ENCODE data around the gene FTCDNL1.

Gene FTCDNL1

DNA sequence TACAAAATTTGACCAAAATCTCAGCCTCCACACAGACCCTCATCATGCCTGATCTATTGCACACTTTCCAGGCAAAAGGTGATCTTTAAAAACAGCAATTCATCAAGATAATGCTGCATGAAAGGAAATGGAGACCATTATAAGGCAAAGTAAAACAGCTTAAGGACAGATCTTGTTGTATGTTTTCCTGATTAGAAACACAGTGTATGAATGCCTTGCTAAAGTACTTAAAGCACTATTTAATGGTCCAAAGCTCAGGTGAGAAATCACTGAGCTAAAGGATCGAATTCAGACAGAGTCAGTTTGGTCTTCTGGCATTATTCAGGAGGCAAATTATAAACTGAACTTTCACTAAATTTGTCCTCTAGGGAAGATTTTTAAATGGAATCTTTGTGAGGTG lies 18.7 kb upstream of the FTCDNL1 start:
- no peak overlapping the region for H2BK120ac ChIP-seq (ENCODE audit: low read depth, low read length)
- no peak overlapping the region for H2AFZ ChIP-seq (ENCODE audit: low read depth, low read length)
- H2AK5ac ChIP-seq (ENCODE audit: low read length, severe bottlenecking), result no peak overlapping the region
- no peak overlapping the region for H3K14ac ChIP-seq (ENCODE audit: low read length in 2 of 2)
- H3K4me2 ChIP-seq (ENCODE audit: low read length, poor library complexity, severe bottlenecking), result no peak overlapping the region
- H3K4ac ChIP-seq (ENCODE audit: low read depth in 1 of 2, low read length in 2 of 2), result no peak overlapping the region
- peaks cover 0 to 4% of the 10 kb centered on the region in 2 experiments for H3K27me3 ChIP-seq (ENCODE audit: control insufficient read depth in 1 of 2, insufficient read depth in 1 of 2, low read length in 2 of 2)
- no peaks in the 10 kb centered on the region for H3K4me1 ChIP-seq (ENCODE audit: control insufficient read depth, insufficient read depth, low read depth, low read length)
- no peak overlapping the region for H2BK12ac ChIP-seq (ENCODE audit: low read length in 2 of 2)
- no peaks in the 10 kb centered on the region for H3K79me1 ChIP-seq (replicated peaks; ENCODE audit: low read length, poor library complexity, severe bottlenecking)
- no peak for DNase-seq
- H3K4me3 ChIP-seq (ENCODE audit: insufficient read depth in 1 of 2, low read depth in 1 of 2, low read length in 2 of 2), result no peak overlapping the region
- WGBS, result 78% methylated on average over 1 of the region's 1 CpG
- no peak overlapping the region for H3K18ac ChIP-seq (ENCODE audit: low read depth in 1 of 2, low read length in 2 of 2)
- H3K23ac ChIP-seq (ENCODE audit: low read length in 2 of 2), result no peak overlapping the region
- no peak overlapping the region for H4K8ac ChIP-seq (ENCODE audit: low read length)
- H4K91ac ChIP-seq (ENCODE audit: low read length), result no peak overlapping the region
- peaks cover 9% of the 10 kb centered on the region for H3K9me3 ChIP-seq (ENCODE audit: control insufficient read depth, low read length)
- H3K27ac ChIP-seq (ENCODE audit: low read length, poor library complexity, severe bottlenecking), result no peak overlapping the region
- H3K9ac ChIP-seq (ENCODE audit: low read length), result no peak overlapping the region
- no peaks in the 10 kb centered on the region for H3K36me3 ChIP-seq (ENCODE audit: control insufficient read depth in 1 of 2, insufficient read depth in 2 of 2, low read depth in 1 of 2, low read length in 2 of 2)
- no peak overlapping the region for H2BK5ac ChIP-seq (ENCODE audit: low read depth, low read length, poor library complexity, severe bottlenecking)
- no peak overlapping the region for H2BK15ac ChIP-seq (ENCODE audit: low read depth, poor library complexity, severe bottlenecking)

- WGBS, result no CpG with 5 or more reads among the region's 1 CpG
Observed at GRCh38 chr2:199869227-199869541, 18.2 kb upstream of the FTCDNL1 start.

GRCh38 chr2:199868431-199869226 lies 17.6 kb upstream of the FTCDNL1 start:
- Histone ChIP-seq H2BK120ac (ENCODE audit: low read depth, low read length) (no peak overlapping the region), H3K36me3 (ENCODE audit: control insufficient read depth in 1 of 2, insufficient read depth in 2 of 2, low read depth in 1 of 2, low read length in 2 of 2) (no peaks in the 10 kb centered on the region), H3K27ac (ENCODE audit: low read length, poor library complexity, severe bottlenecking) (no peak overlapping the region), H3K18ac (ENCODE audit: low read depth in 1 of 2, low read length in 2 of 2) (no peak overlapping the region), H3K79me1 (replicated peaks; ENCODE audit: low read length, poor library complexity, severe bottlenecking) (no peaks in the 10 kb centered on the region), H3K9me3 (ENCODE audit: control insufficient read depth, low read length) (no peaks in the 10 kb centered on the region), H4K91ac (ENCODE audit: low read length) (no peak overlapping the region), H2BK5ac (ENCODE audit: low read depth, low read length, poor library complexity, severe bottlenecking) (no peak overlapping the region), H3K23ac (ENCODE audit: low read length in 2 of 2) (no peak overlapping the region), H3K27me3 (ENCODE audit: control insufficient read depth in 1 of 2, insufficient read depth in 1 of 2, low read length in 2 of 2) (peaks cover 0 to 4% of the 10 kb centered on the region in 2 experiments), H3K4me1 (ENCODE audit: control insufficient read depth, insufficient read depth, low read depth, low read length) (no peaks in the 10 kb centered on the region), H3K4ac (ENCODE audit: low read depth in 1 of 2, low read length in 2 of 2) (no peak overlapping the region), H2BK12ac (ENCODE audit: low read length in 2 of 2) (no peak overlapping the region), H2BK15ac (ENCODE audit: low read depth, poor library complexity, severe bottlenecking) (no peak overlapping the region), H4K8ac (ENCODE audit: low read length) (no peak overlapping the region), H3K4me3 (ENCODE audit: insufficient read depth in 1 of 2, low read depth in 1 of 2, low read length in 2 of 2) (no peak overlapping the region), H3K9ac (ENCODE audit: low read length) (no peak overlapping the region), H2AK5ac (ENCODE audit: low read length, severe bottlenecking) (no peak overlapping the region), H3K14ac (ENCODE audit: low read length in 2 of 2) (no peak overlapping the region), H2AFZ (ENCODE audit: low read depth, low read length) (no peak overlapping the region), H3K4me2 (ENCODE audit: low read length, poor library complexity, severe bottlenecking) (no peak overlapping the region)
- no CpG with 5 or more reads among the region's 5 CpGs for WGBS
- no peak for DNase-seq

More at GRCh38 chr2:199869227-199869541, 18.2 kb upstream of the FTCDNL1 start:
- H3K4ac ChIP-seq (ENCODE audit: low read depth in 1 of 2, low read length in 2 of 2), result no peak overlapping the region
- no peak overlapping the region for H2BK120ac ChIP-seq (ENCODE audit: low read depth, low read length)
- H3K4me2 ChIP-seq (ENCODE audit: low read length, poor library complexity, severe bottlenecking), result no peak overlapping the region
- no peak overlapping the region for H3K4me3 ChIP-seq (ENCODE audit: insufficient read depth in 1 of 2, low read depth in 1 of 2, low read length in 2 of 2)
- H4K91ac ChIP-seq (ENCODE audit: low read length), result no peak overlapping the region
- no peak overlapping the region for H2AFZ ChIP-seq (ENCODE audit: low read depth, low read length)
- H4K8ac ChIP-seq (ENCODE audit: low read length), result no peak overlapping the region
- H3K4me1 ChIP-seq (ENCODE audit: control insufficient read depth, insufficient read depth, low read depth, low read length), result no peaks in the 10 kb centered on the region
- H3K9ac ChIP-seq (ENCODE audit: low read length), result no peak overlapping the region
- H3K14ac ChIP-seq (ENCODE audit: low read length in 2 of 2), result no peak overlapping the region
- H3K27ac ChIP-seq (ENCODE audit: low read length, poor library complexity, severe bottlenecking), result no peak overlapping the region
- H3K9me3 ChIP-seq (ENCODE audit: control insufficient read depth, low read length), result peaks cover 4% of the 10 kb centered on the region
- H2BK15ac ChIP-seq (ENCODE audit: low read depth, poor library complexity, severe bottlenecking), result no peak overlapping the region
- H2AK5ac ChIP-seq (ENCODE audit: low read length, severe bottlenecking), result no peak overlapping the region
- no peak overlapping the region for H2BK5ac ChIP-seq (ENCODE audit: low read depth, low read length, poor library complexity, severe bottlenecking)
- H3K18ac ChIP-seq (ENCODE audit: low read depth in 1 of 2, low read length in 2 of 2), result no peak overlapping the region
- no peak for DNase-seq
- H3K79me1 ChIP-seq (replicated peaks; ENCODE audit: low read length, poor library complexity, severe bottlenecking), result no peaks in the 10 kb centered on the region
- H2BK12ac ChIP-seq (ENCODE audit: low read length in 2 of 2), result no peak overlapping the region
- no peak overlapping the region for H3K23ac ChIP-seq (ENCODE audit: low read length in 2 of 2)
- peaks cover 0 to 4% of the 10 kb centered on the region in 2 experiments for H3K27me3 ChIP-seq (ENCODE audit: control insufficient read depth in 1 of 2, insufficient read depth in 1 of 2, low read length in 2 of 2)
- H3K36me3 ChIP-seq (ENCODE audit: control insufficient read depth in 1 of 2, insufficient read depth in 2 of 2, low read depth in 1 of 2, low read length in 2 of 2), result no peaks in the 10 kb centered on the region

- Histone ChIP-seq H3K18ac (ENCODE audit: low read depth in 1 of 2, low read length in 2 of 2) (no peak overlapping the region), H3K9ac (ENCODE audit: low read length) (no peak overlapping the region), H3K4me1 (ENCODE audit: control insufficient read depth, insufficient read depth, low read depth, low read length) (no peaks in the 10 kb centered on the region), H3K4me2 (ENCODE audit: low read length, poor library complexity, severe bottlenecking) (no peak overlapping the region), H4K91ac (ENCODE audit: low read length) (no peak overlapping the region), H2BK12ac (ENCODE audit: low read length in 2 of 2) (no peak overlapping the region), H3K4ac (ENCODE audit: low read depth in 1 of 2, low read length in 2 of 2) (no peak overlapping the region), H3K14ac (ENCODE audit: low read length in 2 of 2) (no peak overlapping the region), H3K79me1 (replicated peaks; ENCODE audit: low read length, poor library complexity, severe bottlenecking) (no peaks in the 10 kb centered on the region), H3K36me3 (ENCODE audit: control insufficient read depth in 1 of 2, insufficient read depth in 2 of 2, low read depth in 1 of 2, low read length in 2 of 2) (no peaks in the 10 kb centered on the region), H3K23ac (ENCODE audit: low read length in 2 of 2) (no peak overlapping the region), H2BK120ac (ENCODE audit: low read depth, low read length) (no peak overlapping the region), H2BK15ac (ENCODE audit: low read depth, poor library complexity, severe bottlenecking) (no peak overlapping the region), H2AFZ (ENCODE audit: low read depth, low read length) (no peak overlapping the region), H3K27me3 (ENCODE audit: control insufficient read depth in 1 of 2, insufficient read depth in 1 of 2, low read length in 2 of 2) (peaks cover 0 to 11% of the 10 kb centered on the region in 2 experiments), H3K9me3 (ENCODE audit: control insufficient read depth, low read length) (no peaks in the 10 kb centered on the region), H3K4me3 (ENCODE audit: insufficient read depth in 1 of 2, low read depth in 1 of 2, low read length in 2 of 2) (no peak overlapping the region), H2BK5ac (ENCODE audit: low read depth, low read length, poor library complexity, severe bottlenecking) (no peak overlapping the region), H2AK5ac (ENCODE audit: low read length, severe bottlenecking) (no peak overlapping the region), H3K27ac (ENCODE audit: low read length, poor library complexity, severe bottlenecking) (no peak overlapping the region), H4K8ac (ENCODE audit: low read length) (no peak overlapping the region)
- DNase-seq, result no peak
- 69% methylated on average over 2 of the region's 4 CpGs for WGBS
Observed at GRCh38 chr2:199865905-199866304, 14.9 kb upstream of the FTCDNL1 start.
